Neutrophil (primary cell): ENCODE data around the gene MERTK.

Source experiments
- H3K27ac ChIP-seq: fragments of 200-600 bp; sonication (generic); 2 replicates; pipeline ENCODE4 v1.5.1; 2016; ENCODE audit warnings: mild to moderate bottlenecking, moderate library complexity
- H3K27me3 ChIP-seq: fragments of 200-600 bp; sonication (generic); 2 replicates; pipeline ENCODE4 v1.6.0; 2016; ENCODE audit warnings: mild to moderate bottlenecking
- H3K36me3 ChIP-seq: fragments of 200-600 bp; sonication (generic); 2 replicates; pipeline ENCODE4 v1.5.1; 2017
- H3K4me1 ChIP-seq, 2 experiments: fragments of 200-600 bp in 1 of 2; sonication (generic) in 1 of 2; 1 replicate in 1 of 2; 2 replicates in 1 of 2; pipeline versions ENCODE4 v1.5.1 to v1.6.1; 2013 to 2016; ENCODE audit warnings: low read depth in 1 of 2, low read length in 1 of 2, mild to moderate bottlenecking in 1 of 2, moderate library complexity in 1 of 2; ENCODE audit not compliant: control insufficient read depth in 1 of 2, insufficient read depth in 1 of 2
- H3K4me3 ChIP-seq, 2 experiments: fragments of 200-600 bp in 1 of 2; sonication (generic) in 1 of 2; 1 replicate in 1 of 2; 2 replicates in 1 of 2; pipeline ENCODE4 v1.5.1; 2013 to 2016; ENCODE audit warnings: low read depth in 1 of 2, low read length in 1 of 2, mild to moderate bottlenecking in 1 of 2, moderate library complexity in 1 of 2
- H3K9me3 ChIP-seq: fragments of 200-600 bp; sonication (generic); 2 replicates; pipeline ENCODE4 v1.5.1; 2016
- CTCF ChIP-seq: fragments of 200-600 bp; sonication (generic); IDR thresholded peaks from 2 replicates; pipeline ENCODE4 v1.5.1; 2016; ENCODE audit warnings: antibody characterized with exemption

Gene MERTK

GRCh38 chr2:112073875-112074274 is 175.5 kb downstream of the MERTK start:
- Histone ChIP-seq H3K27ac (no peak overlapping the region), H3K9me3 (no peaks in the 10 kb centered on the region), H3K27me3 (no peaks in the 10 kb centered on the region), H3K36me3 (peaks cover 37% of the 10 kb centered on the region), H3K4me3 (no peak overlapping the region), H3K4me1 (no peaks in the 10 kb centered on the region)
- no peak for TF ChIP-seq CTCF

GRCh38 chr2:112074506-112074905 is 176.1 kb downstream of the MERTK start:
- no peaks in the 10 kb centered on the region for H3K4me1 ChIP-seq
- no peaks in the 10 kb centered on the region for H3K27me3 ChIP-seq
- TF ChIP-seq CTCF = no peak
- no peaks in the 10 kb centered on the region for H3K9me3 ChIP-seq
- no peak overlapping the region for H3K4me3 ChIP-seq
- H3K27ac ChIP-seq = no peak overlapping the region
- peaks cover 39% of the 10 kb centered on the region for H3K36me3 ChIP-seq

GRCh38 chr2:112075490-112076260 is 177.3 kb downstream of the MERTK start:
- Histone ChIP-seq H3K27ac (no peak overlapping the region), H3K27me3 (no peaks in the 10 kb centered on the region), H3K4me1 (no peaks in the 10 kb centered on the region), H3K36me3 (peaks cover 39% of the 10 kb centered on the region), H3K9me3 (no peaks in the 10 kb centered on the region), H3K4me3 (no peak overlapping the region)
- TF ChIP-seq CTCF = no peak

- no peak overlapping the region for H3K27ac ChIP-seq
- H3K4me1 ChIP-seq = no peaks in the 10 kb centered on the region
- peaks cover 49% of the 10 kb centered on the region for H3K36me3 ChIP-seq
- no peak for TF ChIP-seq CTCF
- no peaks in the 10 kb centered on the region for H3K27me3 ChIP-seq
- no peaks in the 10 kb centered on the region for H3K9me3 ChIP-seq
- H3K4me3 ChIP-seq = no peak overlapping the region
Observed at GRCh38 chr2:112077814-112078213, 179.4 kb downstream of the MERTK start.
